Fibroblast of skin of back (primary cell): Measurements from ENCODE around the gene SNX12.
"Not testable (repeated sequence)": the region's sequence is repeated elsewhere in the genome, so short reads cannot be mapped to it uniquely, and the experiment has no call there.

Source experiments
- DNase-seq: peaks from one replicate; pipeline ENCODE4 v3.0.0-alpha.2; 2013

Gene SNX12

DNA sequence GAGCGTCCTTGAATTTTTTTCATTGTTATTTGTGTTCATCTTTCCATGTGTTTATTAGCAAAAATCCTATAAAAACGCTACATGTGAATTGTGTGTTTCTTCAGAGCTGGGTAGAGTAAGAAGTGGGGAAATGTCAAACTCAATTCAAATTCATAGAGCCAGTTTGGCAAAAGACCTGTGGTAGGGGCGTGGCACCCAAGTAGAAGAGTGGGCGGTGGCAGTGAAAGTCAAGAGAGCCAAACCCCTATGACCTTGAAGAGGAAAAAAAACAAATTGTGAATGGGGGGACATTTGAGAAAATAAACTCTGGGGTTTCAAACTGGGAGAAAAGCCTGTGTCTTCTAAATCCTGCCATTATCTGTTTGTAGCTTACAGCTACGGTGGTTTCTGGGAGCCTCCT lies 23.1 kb upstream of the SNX12 start:
- no peak for DNase-seq

GRCh38 chrX:71085900-71086299 lies 17.8 kb upstream of the SNX12 start:
- DNase-seq, result no peak

DNA sequence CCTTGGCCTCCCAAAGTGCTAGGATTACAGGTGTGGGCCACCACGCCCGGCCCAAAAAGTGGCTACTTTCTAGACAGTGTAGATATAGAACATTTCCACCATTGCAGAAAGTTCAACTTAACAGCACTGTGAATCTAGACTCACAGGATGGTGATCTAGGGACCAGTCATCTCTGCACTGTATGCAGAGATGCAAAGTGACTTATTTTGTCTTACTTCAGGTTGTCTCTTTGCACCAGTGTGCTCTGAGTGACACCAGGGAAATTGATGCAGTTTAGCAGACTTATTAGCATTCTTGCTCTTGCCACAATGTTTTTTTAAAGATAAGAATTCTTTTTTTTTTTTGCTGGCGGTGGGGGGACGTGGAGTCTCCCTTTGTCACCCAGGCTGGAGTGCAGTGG lies 14.7 kb upstream of the SNX12 start:
- no peak for DNase-seq

GRCh38 chrX:71082124-71082647 lies 14.1 kb upstream of the SNX12 start:
- DNase-seq, result no peak

DNA sequence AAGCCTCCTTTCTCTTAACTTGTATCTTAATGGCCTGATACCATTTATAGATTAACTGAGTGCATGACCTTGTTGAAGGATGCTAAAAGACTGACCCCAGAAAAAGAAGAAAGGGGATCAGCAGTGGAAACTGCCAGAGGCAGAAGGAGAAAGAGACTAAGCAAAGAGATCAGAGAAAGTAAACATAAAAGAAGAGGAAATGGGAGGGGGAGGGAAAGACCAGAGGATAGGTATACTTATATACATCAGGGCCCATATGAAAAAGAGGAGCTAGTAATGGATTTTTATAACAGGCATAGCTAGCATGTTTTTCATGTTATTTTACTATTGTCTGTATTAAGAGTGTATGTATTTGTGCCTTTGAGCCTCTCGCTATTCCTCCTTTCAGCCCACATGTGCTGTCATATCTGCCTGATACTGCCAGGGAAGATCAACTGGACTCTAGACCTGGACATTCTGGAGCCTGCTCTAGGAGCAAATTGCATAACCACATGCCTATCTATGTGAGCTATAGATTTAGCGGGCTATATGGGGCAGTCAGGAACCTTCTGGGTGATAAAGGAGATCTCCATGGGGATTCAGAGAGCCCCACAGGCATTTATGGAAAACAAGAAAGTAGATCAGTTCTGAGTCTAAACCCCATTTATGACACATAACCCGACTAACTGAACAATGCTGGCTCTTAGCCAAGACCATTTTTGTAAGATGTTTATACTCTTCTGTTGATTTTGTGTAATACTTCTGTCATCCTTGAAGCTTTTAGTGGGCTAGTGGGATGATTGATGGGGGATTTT lies 13.4 kb upstream of the SNX12 start:
- peak; percentile 19 for DNase-seq

- DNase-seq, result no peak
Measured at GRCh38 chrX:71070531-71070930, 2.4 kb upstream of the SNX12 start.

GRCh38 chrX:71067712-71068043 lies 456 bp downstream of the SNX12 start:
- no peak for DNase-seq

DNA sequence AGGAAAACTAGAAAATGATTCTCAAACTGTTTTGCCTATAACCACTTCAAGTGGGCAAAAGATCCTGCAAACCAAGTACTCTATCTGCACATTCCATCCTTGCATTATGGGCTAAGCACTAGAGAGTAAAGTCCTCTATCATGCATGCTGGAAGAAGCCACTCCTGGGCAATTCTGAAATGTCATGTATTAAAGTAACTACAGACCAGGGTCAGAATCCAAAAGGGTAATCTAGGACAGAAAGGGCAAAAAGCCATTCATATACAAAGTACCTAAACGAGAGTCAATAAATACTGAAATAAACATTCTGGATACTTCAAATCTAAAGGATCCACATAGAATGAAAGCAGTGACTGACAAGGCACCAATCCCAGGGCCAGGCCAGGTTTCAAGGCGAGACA lies 1.0 kb downstream of the SNX12 start:
- no peak for DNase-seq

DNA sequence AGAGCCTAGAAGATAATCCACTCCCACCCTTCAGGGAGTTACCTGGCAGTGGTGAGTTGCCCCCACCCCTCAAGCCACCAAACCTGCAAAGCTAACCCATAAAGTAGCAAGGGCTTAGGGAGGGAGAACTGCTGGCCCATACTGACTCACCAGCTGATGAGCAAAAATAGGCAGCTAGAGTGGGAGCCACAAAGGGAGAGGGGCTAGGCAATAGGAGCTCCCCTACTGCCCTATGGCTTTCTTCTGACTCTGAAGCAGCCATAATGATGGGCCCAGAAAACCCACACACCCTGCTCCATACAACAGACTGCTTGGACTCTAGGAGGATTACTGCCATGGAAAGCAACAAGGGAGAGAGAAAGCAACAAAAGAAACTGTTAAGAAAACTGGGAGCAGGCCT lies 8.0 kb downstream of the SNX12 start:
- DNase-seq, result no peak

DNA sequence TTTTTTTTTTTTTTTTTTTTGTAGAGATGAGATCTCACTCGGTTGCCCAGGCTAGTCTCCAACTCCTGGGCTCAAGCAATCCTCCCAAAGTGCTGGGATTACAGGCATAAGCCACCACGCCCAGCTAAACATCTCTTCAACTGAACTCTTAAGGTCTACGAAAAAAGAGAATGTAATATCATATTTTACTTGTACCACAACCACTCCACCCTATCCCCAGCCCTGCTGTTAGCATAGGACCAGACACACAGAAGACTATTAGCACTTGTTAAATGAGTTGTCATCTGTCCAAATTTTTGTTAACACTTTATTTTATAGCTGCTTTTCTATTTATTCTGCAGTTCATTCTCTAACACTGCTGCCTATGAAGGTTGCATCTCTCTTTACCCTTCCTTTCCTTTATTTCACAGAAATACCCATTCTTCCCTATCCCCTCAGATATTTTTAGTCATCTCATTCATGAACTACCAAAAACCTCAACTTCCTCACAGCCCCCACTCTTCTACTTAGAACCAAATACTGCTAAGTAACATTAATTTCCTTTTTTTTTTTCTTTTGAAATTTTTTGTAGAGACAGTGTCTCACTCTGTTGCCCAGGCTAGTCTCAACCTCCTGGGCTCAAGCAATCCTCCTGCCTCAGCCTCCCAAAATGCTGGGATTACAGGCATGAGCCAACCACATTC lies 10.1 kb downstream of the SNX12 start:
- no peak for DNase-seq

DNA sequence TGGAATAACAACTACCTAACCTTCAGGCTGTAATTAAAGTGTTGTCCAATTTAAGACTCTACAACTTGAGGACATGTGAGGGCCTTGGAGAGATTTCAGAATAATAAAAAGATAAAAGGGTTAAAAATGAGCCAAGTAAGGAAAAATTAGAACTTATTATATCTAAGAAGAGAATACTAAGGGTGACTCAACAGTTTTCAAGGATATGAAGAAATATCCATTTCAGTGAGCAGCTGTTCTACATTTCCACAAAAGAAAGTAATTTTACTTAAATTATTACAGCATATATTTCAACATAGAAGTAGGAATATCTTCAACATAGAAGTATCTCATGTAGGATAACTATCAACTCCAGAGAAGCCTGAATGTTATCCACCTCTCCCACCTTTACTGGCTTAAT lies 11.3 kb downstream of the SNX12 start:
- no peak for DNase-seq

DNA sequence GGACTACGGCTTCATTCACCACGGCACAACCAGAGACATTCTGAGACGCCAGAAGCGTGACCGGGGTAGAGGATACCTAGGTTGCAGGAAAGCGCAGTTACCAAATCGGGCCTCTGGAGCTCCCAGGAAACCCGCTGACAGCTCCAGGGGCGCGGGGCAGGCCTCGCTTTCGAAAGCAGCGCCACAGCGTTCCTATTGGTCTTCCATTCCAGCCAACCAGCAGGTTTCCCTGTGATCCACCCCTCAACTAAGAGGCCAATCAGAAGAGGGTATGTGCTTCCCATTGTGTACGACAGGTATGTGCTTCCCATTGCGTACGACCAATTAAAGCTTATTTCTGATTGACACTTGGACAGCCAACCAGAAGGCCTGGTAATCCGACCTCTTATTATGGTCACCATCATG lies 14.9 kb downstream of the SNX12 start:
- DNase-seq, result peak; percentile 12

DNA sequence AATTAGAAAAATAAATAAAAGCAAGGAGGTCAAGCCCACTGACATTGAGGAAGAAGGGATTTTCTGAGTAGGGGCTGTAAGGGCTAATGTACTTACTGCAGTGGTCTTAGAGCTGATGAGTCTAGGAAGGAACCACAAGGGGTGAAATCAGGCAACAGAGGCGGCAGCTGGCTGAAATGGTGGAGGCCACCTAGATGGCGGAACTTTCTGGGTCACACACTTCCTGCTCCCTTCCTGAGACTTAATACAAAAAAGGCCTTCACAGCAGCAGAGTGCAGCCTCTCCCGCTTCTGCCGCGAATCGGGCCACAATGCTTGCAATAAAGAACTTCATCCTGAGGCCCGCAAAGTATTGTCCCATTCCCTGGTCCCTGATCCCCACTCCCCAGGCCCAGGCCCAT lies 15.4 kb downstream of the SNX12 start:
- DNase-seq, result no peak

DNA sequence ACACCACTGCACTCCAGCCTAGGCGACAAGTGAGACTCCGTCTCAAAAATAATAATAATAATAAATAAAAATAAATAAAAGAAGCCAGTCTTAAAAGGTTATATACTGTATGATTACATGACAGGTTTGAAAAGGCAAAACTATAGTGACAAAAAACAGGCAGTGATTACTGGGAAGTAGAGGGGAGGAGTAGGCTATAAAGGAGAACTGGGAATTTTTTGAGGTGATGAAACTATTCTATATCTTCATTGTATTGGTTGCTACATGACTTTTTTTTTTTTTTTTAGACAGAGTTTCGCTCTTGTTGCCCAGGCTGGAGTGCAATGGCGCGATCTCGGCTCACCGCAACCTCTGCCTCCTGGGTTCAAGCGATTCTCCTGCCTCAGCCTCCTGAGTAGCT lies 20.2 kb downstream of the SNX12 start:
- not testable (repeated sequence) for DNase-seq

DNA sequence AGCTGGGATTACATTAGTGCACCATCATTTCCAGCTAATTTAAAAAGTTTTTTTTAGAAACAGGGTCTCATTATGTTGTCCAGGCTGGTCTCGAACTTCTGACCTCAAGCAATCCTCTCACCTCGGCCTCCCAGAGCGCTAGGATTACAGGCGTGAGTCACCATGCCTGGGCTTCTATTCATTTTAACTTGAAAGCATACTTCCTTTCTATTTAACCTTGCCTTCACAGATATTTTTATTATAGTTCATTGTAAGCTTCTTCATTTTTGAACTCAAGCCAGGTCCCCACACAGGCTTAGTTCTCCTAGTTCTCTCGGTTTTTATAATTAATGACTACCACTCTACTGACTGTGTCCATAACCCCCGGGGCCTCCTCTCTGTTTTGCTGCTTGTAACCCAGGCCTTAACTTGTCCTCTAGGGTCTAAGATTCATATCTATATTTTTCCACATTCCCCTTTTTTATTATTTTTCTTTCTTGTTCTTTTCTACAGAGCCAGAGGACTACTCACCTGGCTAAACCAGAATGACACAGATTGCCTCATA lies 50.7 kb downstream of the SNX12 start:
- peak; percentile 4 for DNase-seq
